Measurements from ENCODE around the gene ENSA.
"Not testable (repeated sequence)": the region's sequence is repeated elsewhere in the genome, so short reads cannot be mapped to it uniquely, and the experiment has no call there.

GRCh38 chr1:150657064-150657463 is 27.7 kb upstream of the ENSA start:
- not testable (repeated sequence) for TF ChIP-seq POLR2AphosphoS5, CTCF, POLR2A, EP300 (IDR thresholded peaks at IDR 0.05)

Data from sigmoid colon (tissue), 4 donors.